Fibroblast of skin of right biceps (primary cell): Measurements from ENCODE around the gene DGKG.

ENCODE experiments used
- DNase-seq: peaks from one replicate; pipeline ENCODE4 v3.0.0-alpha.2; 2013

Gene DGKG

GRCh38 chr3:186102687-186103086, 259.3 kb downstream of the DGKG start:
- DNase-seq: no peak

GRCh38 chr3:186100398-186100797, 261.6 kb downstream of the DGKG start:
- no peak for DNase-seq

GRCh38 chr3:186099178-186099577, 262.9 kb downstream of the DGKG start:
- peak; percentile 83 for DNase-seq

DNA sequence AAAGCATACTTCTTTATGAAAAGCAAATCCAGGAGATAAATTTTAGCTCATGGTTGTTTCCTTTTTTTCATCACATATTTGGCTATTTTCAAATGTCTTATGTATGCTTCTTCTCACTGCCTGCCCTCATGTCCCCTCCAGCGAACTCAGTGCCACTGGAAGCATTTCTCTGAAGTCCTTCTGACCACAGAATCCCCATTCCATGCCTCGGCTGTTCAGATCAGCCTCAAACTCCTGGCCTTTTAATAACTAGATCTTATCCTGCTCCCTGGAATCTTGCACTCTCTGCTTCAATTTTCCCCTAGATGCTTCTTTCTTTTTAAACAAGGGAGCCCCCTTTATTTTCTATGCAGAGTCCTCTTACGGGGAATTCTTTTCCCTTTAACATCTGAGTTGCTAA, 263.3 kb downstream of the DGKG start:
- DNase-seq: peak; percentile 18

- DNase-seq: peak; percentile 87
These were observed 264.2 kb downstream of the DGKG start for GRCh38 chr3:186097663-186098451.

DNA sequence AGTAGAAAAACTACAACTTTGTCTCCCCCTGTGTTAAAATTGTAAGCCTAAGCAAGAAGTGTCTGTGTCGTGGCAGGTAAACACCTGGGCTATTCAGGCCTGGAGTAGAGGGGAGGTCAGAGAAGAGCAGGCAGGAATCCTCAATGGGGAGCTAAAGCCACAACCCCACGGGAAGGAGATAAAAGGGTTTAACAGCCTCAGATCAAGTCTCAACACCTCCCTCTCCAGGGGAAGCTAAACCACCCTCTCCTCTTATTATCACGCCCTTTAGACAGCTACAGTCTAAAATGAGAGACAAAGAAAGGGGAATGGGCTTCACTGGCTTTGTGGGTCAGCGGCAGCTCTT, 264.7 kb downstream of the DGKG start:
- DNase-seq: no peak
